ENCODE data around the gene PNMA6A. TPM values are rescaled to one million over a fixed set of nuclear protein-coding genes. Genes with fewer than 3 reads are reported as not detected.
"Not testable (repeated sequence)": the region's sequence is repeated elsewhere in the genome, so short reads cannot be mapped to it uniquely, and the experiment has no call there.

PNMA6A gene
- total RNA-seq, 5 donors from 2014 or later (not counting 1 experiment from before 2014, with no cell fraction given): 0.33 to 0.54 (median 0.47) TPM

GRCh38 chrX:153073331-153073730 lies 1.1 kb downstream of the PNMA6A start:
- H3K36me3 Mint-ChIP-seq; ATAC-seq (replicated peaks in 1 of 4); H3K27ac ChIP-seq (ENCODE audit: low read length); H3K4me1 Mint-ChIP-seq; H3K4me1 ChIP-seq (ENCODE audit: control insufficient read depth in 1 of 2, extremely low read depth in 1 of 2, insufficient read depth in 2 of 2, low read length in 2 of 2); H3K27me3 ChIP-seq (replicated peaks in 1 of 2; ENCODE audit: control insufficient read depth in 2 of 2, extremely low read depth in 1 of 2, insufficient read depth in 2 of 2, low read length in 1 of 2); H3K27ac Mint-ChIP-seq; H3K4me3 Mint-ChIP-seq; POLR2A ChIA-PET; H3K4me3 ChIP-seq (ENCODE audit: control insufficient read depth in 1 of 2, extremely low read depth in 1 of 2, low read length in 1 of 2); H3K27me3 Mint-ChIP-seq; H3K9me3 Mint-ChIP-seq; CTCF ChIA-PET; H3K36me3 ChIP-seq (ENCODE audit: control insufficient read depth in 2 of 2, extremely low read depth in 1 of 2, insufficient read depth in 1 of 2, low read length in 1 of 2); DNase-seq; H3K9me3 ChIP-seq: not testable (repeated sequence)
- whole genome bisulfite sequencing (ENCODE audit: insufficient coverage): no CpG with 5 or more reads among the region's 29 CpGs

GRCh38 chrX:153074262-153074899 lies 2.1 kb downstream of the PNMA6A start:
- H3K36me3 Mint-ChIP-seq: no peaks in the 10 kb centered on the region
- Histone ChIP-seq H3K4me3 (ENCODE audit: control insufficient read depth in 1 of 2, extremely low read depth in 1 of 2, low read length in 1 of 2) (no peak overlapping the region), H3K27ac (ENCODE audit: low read length) (no peak overlapping the region), H3K9me3 (no peaks in the 10 kb centered on the region), H3K4me1 (ENCODE audit: control insufficient read depth in 1 of 2, extremely low read depth in 1 of 2, insufficient read depth in 2 of 2, low read length in 2 of 2) (no peaks in the 10 kb centered on the region), H3K27me3 (replicated peaks in 1 of 2; ENCODE audit: control insufficient read depth in 2 of 2, extremely low read depth in 1 of 2, insufficient read depth in 2 of 2, low read length in 1 of 2) (no peaks in the 10 kb centered on the region), H3K36me3 (ENCODE audit: control insufficient read depth in 2 of 2, extremely low read depth in 1 of 2, insufficient read depth in 1 of 2, low read length in 1 of 2) (no peaks in the 10 kb centered on the region)
- H3K27ac Mint-ChIP-seq: no peak overlapping the region
- H3K9me3 Mint-ChIP-seq: no peaks in the 10 kb centered on the region
- H3K4me3 Mint-ChIP-seq: peak overlapping the region in 1 of 3 donors; percentile 16
- H3K27me3 Mint-ChIP-seq: no peaks in the 10 kb centered on the region
- ChIA-PET POLR2A (no interaction called here), CTCF (no interaction called here)
- ATAC-seq (replicated peaks in 1 of 4) (no peak), DNase-seq (no peak)
- 73% methylated on average over 3 of the region's 24 CpGs for WGBS (ENCODE audit: insufficient coverage)
- no peaks in the 10 kb centered on the region for H3K4me1 Mint-ChIP-seq

GRCh38 chrX:153074935-153075334 lies 2.7 kb downstream of the PNMA6A start:
- POLR2A ChIA-PET: no interaction called here
- H3K4me1 Mint-ChIP-seq: no peaks in the 10 kb centered on the region
- CTCF ChIA-PET: no interaction called here

GRCh38 chrX:153075366-153075765 lies 3.1 kb downstream of the PNMA6A start:
- H3K4me1 ChIP-seq (ENCODE audit: control insufficient read depth in 1 of 2, extremely low read depth in 1 of 2, insufficient read depth in 2 of 2, low read length in 2 of 2): no peaks in the 10 kb centered on the region
- H3K4me1 Mint-ChIP-seq: no peaks in the 10 kb centered on the region
- POLR2A ChIA-PET: no interaction called here
- no CpG with 5 or more reads among the region's 14 CpGs for WGBS (ENCODE audit: insufficient coverage)
- H3K36me3 Mint-ChIP-seq: no peaks in the 10 kb centered on the region
- H3K27me3 Mint-ChIP-seq: no peaks in the 10 kb centered on the region
- no peak overlapping the region for H3K4me3 Mint-ChIP-seq
- no peaks in the 10 kb centered on the region for H3K36me3 ChIP-seq (ENCODE audit: control insufficient read depth in 2 of 2, extremely low read depth in 1 of 2, insufficient read depth in 1 of 2, low read length in 1 of 2)
- DNase-seq: no peak
- no peak overlapping the region for H3K4me3 ChIP-seq (ENCODE audit: control insufficient read depth in 1 of 2, extremely low read depth in 1 of 2, low read length in 1 of 2)
- no peak overlapping the region for H3K27ac ChIP-seq (ENCODE audit: low read length)
- CTCF ChIA-PET: no interaction called here
- H3K9me3 Mint-ChIP-seq: no peaks in the 10 kb centered on the region
- no peaks in the 10 kb centered on the region for H3K27me3 ChIP-seq (replicated peaks in 1 of 2; ENCODE audit: control insufficient read depth in 2 of 2, extremely low read depth in 1 of 2, insufficient read depth in 2 of 2, low read length in 1 of 2)
- no peaks in the 10 kb centered on the region for H3K9me3 ChIP-seq
- no peak for ATAC-seq (replicated peaks in 1 of 4)
- no peak overlapping the region for H3K27ac Mint-ChIP-seq

More at GRCh38 chrX:153074935-153075334, 2.7 kb downstream of the PNMA6A start:
- Mint-ChIP-seq H3K9me3 (no peaks in the 10 kb centered on the region), H3K36me3 (no peaks in the 10 kb centered on the region), H3K27me3 (no peaks in the 10 kb centered on the region), H3K4me3 (peak overlapping the region in 2 of 3 donors; percentile 9 to 16), H3K27ac (no peak overlapping the region)
- Histone ChIP-seq H3K4me1 (ENCODE audit: control insufficient read depth in 1 of 2, extremely low read depth in 1 of 2, insufficient read depth in 2 of 2, low read length in 2 of 2) (no peaks in the 10 kb centered on the region), H3K27me3 (replicated peaks in 1 of 2; ENCODE audit: control insufficient read depth in 2 of 2, extremely low read depth in 1 of 2, insufficient read depth in 2 of 2, low read length in 1 of 2) (no peaks in the 10 kb centered on the region), H3K36me3 (ENCODE audit: control insufficient read depth in 2 of 2, extremely low read depth in 1 of 2, insufficient read depth in 1 of 2, low read length in 1 of 2) (no peaks in the 10 kb centered on the region), H3K9me3 (no peaks in the 10 kb centered on the region), H3K4me3 (ENCODE audit: control insufficient read depth in 1 of 2, extremely low read depth in 1 of 2, low read length in 1 of 2) (no peak overlapping the region), H3K27ac (ENCODE audit: low read length) (no peak overlapping the region)
- ATAC-seq (replicated peaks in 1 of 4) (no peak), DNase-seq (no peak)
- 76% methylated on average over 4 of the region's 11 CpGs for WGBS (ENCODE audit: insufficient coverage)

- H3K27me3 Mint-ChIP-seq; H3K4me3 ChIP-seq (ENCODE audit: control insufficient read depth in 1 of 2, extremely low read depth in 1 of 2, low read length in 1 of 2); H3K36me3 Mint-ChIP-seq; H3K4me3 Mint-ChIP-seq; H3K27me3 ChIP-seq (replicated peaks in 1 of 2; ENCODE audit: control insufficient read depth in 2 of 2, extremely low read depth in 1 of 2, insufficient read depth in 2 of 2, low read length in 1 of 2); H3K27ac ChIP-seq (ENCODE audit: low read length); CTCF ChIA-PET; H3K9me3 ChIP-seq; H3K36me3 ChIP-seq (ENCODE audit: control insufficient read depth in 2 of 2, extremely low read depth in 1 of 2, insufficient read depth in 1 of 2, low read length in 1 of 2); POLR2A ChIA-PET; H3K4me1 ChIP-seq (ENCODE audit: control insufficient read depth in 1 of 2, extremely low read depth in 1 of 2, insufficient read depth in 2 of 2, low read length in 2 of 2); H3K9me3 Mint-ChIP-seq; H3K27ac Mint-ChIP-seq; H3K4me1 Mint-ChIP-seq; DNase-seq: not testable (repeated sequence)
- ATAC-seq (replicated peaks in 1 of 4): peak; percentile 75 to 82 (median 82)
- WGBS (ENCODE audit: insufficient coverage): no CpG with 5 or more reads among the region's 76 CpGs
Measured at GRCh38 chrX:153077437-153078135, 5.3 kb downstream of the PNMA6A start.

- H3K4me3 ChIP-seq (ENCODE audit: control insufficient read depth in 1 of 2, extremely low read depth in 1 of 2, low read length in 1 of 2); H3K4me1 ChIP-seq (ENCODE audit: control insufficient read depth in 1 of 2, extremely low read depth in 1 of 2, insufficient read depth in 2 of 2, low read length in 2 of 2); H3K27ac Mint-ChIP-seq; H3K27me3 Mint-ChIP-seq; H3K9me3 ChIP-seq; H3K36me3 Mint-ChIP-seq; ATAC-seq (replicated peaks in 1 of 4); H3K27me3 ChIP-seq (replicated peaks in 1 of 2; ENCODE audit: control insufficient read depth in 2 of 2, extremely low read depth in 1 of 2, insufficient read depth in 2 of 2, low read length in 1 of 2); CTCF ChIA-PET; POLR2A ChIA-PET; H3K27ac ChIP-seq (ENCODE audit: low read length); H3K4me3 Mint-ChIP-seq; DNase-seq; H3K36me3 ChIP-seq (ENCODE audit: control insufficient read depth in 2 of 2, extremely low read depth in 1 of 2, insufficient read depth in 1 of 2, low read length in 1 of 2); H3K9me3 Mint-ChIP-seq; H3K4me1 Mint-ChIP-seq: not testable (repeated sequence)
- WGBS (ENCODE audit: insufficient coverage): no CpG with 5 or more reads among the region's 23 CpGs
Measured at GRCh38 chrX:153083238-153083923, 11.1 kb downstream of the PNMA6A start.
